H9 (cell line): ENCODE data around the gene HIPK4. TPM values are rescaled to one million over a fixed set of nuclear protein-coding genes. Genes with fewer than 3 reads are reported as not detected.

ENCODE experiments used
- DNase-seq: peaks from one replicate; pipeline ENCODE4 v3.0.0-alpha.2; 2017
- H2AFZ ChIP-seq: one replicate; pipeline ENCODE4 v1.6.1; 2013; ENCODE audit warnings: mild to moderate bottlenecking, low read length, control low read depth, moderate library complexity
- H2AK5ac ChIP-seq: 2 replicates; pipeline ENCODE4 v1.6.1; 2013; ENCODE audit warnings: low read length, control low read depth, mixed read lengths; ENCODE audit not compliant: insufficient read length
- H2BK120ac ChIP-seq: one replicate; pipeline ENCODE4 v1.6.1; 2013; ENCODE audit warnings: low read depth, mild to moderate bottlenecking, low read length, control low read depth, inconsistent platforms; ENCODE audit not compliant: poor library complexity, severe bottlenecking
- H2BK12ac ChIP-seq: 2 replicates; pipeline ENCODE4 v1.6.1; 2013; ENCODE audit warnings: low read length, control low read depth, mixed read lengths, low read depth; ENCODE audit not compliant: insufficient read length
- H2BK15ac ChIP-seq: 2 replicates; pipeline ENCODE4 v1.6.1; 2013; ENCODE audit warnings: low read depth, low read length, control low read depth
- H2BK20ac ChIP-seq: one replicate; pipeline ENCODE4 v1.6.1; 2013; ENCODE audit warnings: low read depth, mild to moderate bottlenecking, low read length, control low read depth, inconsistent platforms; ENCODE audit not compliant: poor library complexity, severe bottlenecking
- H2BK5ac ChIP-seq: 2 replicates; pipeline ENCODE4 v1.6.1; 2013; ENCODE audit warnings: low read length, control low read depth, mixed read lengths; ENCODE audit not compliant: insufficient read length
- H3K14ac ChIP-seq: 2 replicates; pipeline ENCODE4 v1.6.1; 2013; ENCODE audit warnings: low read length, control low read depth; ENCODE audit not compliant: insufficient read depth
- H3K18ac ChIP-seq: 2 replicates; pipeline ENCODE4 v1.6.1; 2013; ENCODE audit warnings: low read depth, mild to moderate bottlenecking, mixed read lengths, low read length, control low read depth; ENCODE audit not compliant: insufficient read length
- H3K23ac ChIP-seq: 2 replicates; pipeline ENCODE4 v1.6.1; 2013; ENCODE audit warnings: low read length, control low read depth, mixed read lengths, low read depth; ENCODE audit not compliant: insufficient read length
- H3K23me2 ChIP-seq: 2 replicates; pipeline ENCODE4 v1.6.1; 2013; ENCODE audit warnings: low read depth, mild to moderate bottlenecking, mixed read lengths, low read length, control low read depth; ENCODE audit not compliant: insufficient read length, poor library complexity, severe bottlenecking
- H3K27ac ChIP-seq: 2 replicates; pipeline ENCODE4 v1.5.1; 2013; ENCODE audit warnings: low read length, control low read depth, mixed read lengths, low read depth; ENCODE audit not compliant: insufficient read length
- H3K27me3 ChIP-seq: 2 replicates; pipeline ENCODE4 v1.6.1; 2013; ENCODE audit warnings: low read length, control low read depth, inconsistent platforms; ENCODE audit not compliant: insufficient read depth
- H3K4ac ChIP-seq: 2 replicates; pipeline ENCODE4 v1.6.1; 2013; ENCODE audit warnings: low read depth, mild to moderate bottlenecking, control low read depth, inconsistent platforms, low read length, moderate library complexity
- H3K4me1 ChIP-seq: 2 replicates; pipeline ENCODE4 v1.6.1; 2013; ENCODE audit warnings: low read length, control low read depth, inconsistent platforms; ENCODE audit not compliant: insufficient read depth
- H3K4me2 ChIP-seq: 2 replicates; pipeline ENCODE4 v1.6.1; 2013; ENCODE audit warnings: low read length, control low read depth, mixed read lengths; ENCODE audit not compliant: insufficient read length, insufficient read depth
- H3K56ac ChIP-seq: 2 replicates; pipeline ENCODE4 v1.6.1; 2013; ENCODE audit warnings: low read depth, mild to moderate bottlenecking, mixed read lengths, low read length, control low read depth; ENCODE audit not compliant: insufficient read length
- H3K79me1 ChIP-seq: 2 replicates; pipeline ENCODE4 v1.6.1; 2013; ENCODE audit warnings: low read depth, mild to moderate bottlenecking, moderate library complexity, low read length, control low read depth, inconsistent platforms; ENCODE audit not compliant: insufficient read depth, poor library complexity, severe bottlenecking
- H3K79me2 ChIP-seq: 2 replicates; pipeline ENCODE4 v1.6.1; 2013; ENCODE audit warnings: low read length, control low read depth, inconsistent platforms; ENCODE audit not compliant: insufficient read depth
- H3K9ac ChIP-seq: 2 replicates; pipeline ENCODE4 v1.6.1; 2013; ENCODE audit warnings: low read length, control low read depth, mixed read lengths; ENCODE audit not compliant: insufficient read length; ENCODE audit errors: extremely low read depth
- H3K9me3 ChIP-seq: one replicate; pipeline ENCODE4 v1.6.1; 2013; ENCODE audit warnings: low read depth, low read length, inconsistent platforms; ENCODE audit not compliant: control insufficient read depth
- H3T11ph ChIP-seq: one replicate; pipeline ENCODE4 v1.6.1; 2013; ENCODE audit warnings: mild to moderate bottlenecking, low read length, control low read depth, inconsistent platforms
- H4K20me1 ChIP-seq: one replicate; pipeline ENCODE4 v1.6.1; 2013; ENCODE audit not compliant: control insufficient read depth, insufficient read length, insufficient read depth
- H4K5ac ChIP-seq: 2 replicates; pipeline ENCODE4 v1.6.1; 2013; ENCODE audit warnings: low read depth, mild to moderate bottlenecking, mixed read lengths, low read length, control low read depth; ENCODE audit not compliant: insufficient read length
- H4K8ac ChIP-seq: replicated peaks from 2 replicates; pipeline ENCODE4 v1.6.1; 2013; ENCODE audit warnings: low read length, control low read depth, mixed read lengths, low read depth; ENCODE audit not compliant: insufficient read length
- H4K91ac ChIP-seq: 2 replicates; pipeline ENCODE4 v1.6.1; 2013; ENCODE audit warnings: low read depth, mild to moderate bottlenecking, moderate library complexity, mixed read lengths, low read length, control low read depth; ENCODE audit not compliant: insufficient read length
- H3K27ac Mint-ChIP-seq, 3 experiments: 2 replicates in 2 of 3; 3 replicates in 1 of 3; pipeline ENCODE4 v1.8.0; 2020 to 2021; ENCODE audit warnings: mixed read lengths in 3 of 3, mild to moderate bottlenecking in 1 of 3, moderate library complexity in 1 of 3
- H3K27me3 Mint-ChIP-seq: 2 replicates; pipeline ENCODE4 v1.8.0; 2021; ENCODE audit warnings: low read depth, mild to moderate bottlenecking, moderate library complexity, mixed read lengths
- H3K36me3 Mint-ChIP-seq, 3 experiments: 2 replicates in 2 of 3; 3 replicates in 1 of 3; pipeline ENCODE4 v1.8.0; 2020 to 2021; ENCODE audit warnings: low read depth in 3 of 3, mixed read lengths in 3 of 3; ENCODE audit not compliant: insufficient read depth in 1 of 3
- H3K4me1 Mint-ChIP-seq, 2 experiments: 2 replicates each; pipeline ENCODE4 v1.8.0; 2020; ENCODE audit warnings: mixed read lengths in 2 of 2
- H3K4me3 Mint-ChIP-seq, 2 experiments: 2 replicates in 1 of 2; 3 replicates in 1 of 2; pipeline ENCODE4 v1.8.0; 2020 to 2021; ENCODE audit warnings: mild to moderate bottlenecking in 2 of 2, mixed read lengths in 2 of 2, moderate library complexity in 1 of 2
- H3K9me3 Mint-ChIP-seq, 2 experiments: 2 replicates in 1 of 2; 3 replicates in 1 of 2; pipeline ENCODE4 v1.8.0; 2020; ENCODE audit warnings: mild to moderate bottlenecking in 2 of 2, mixed read lengths in 2 of 2, moderate library complexity in 1 of 2
- CTCF ChIP-seq: fragments of 200-600 bp; sonication (generic); conservative IDR thresholded peaks from 3 replicates; pipeline ENCODE4 v1.8.0; 2021; ENCODE audit warnings: antibody characterized with exemption, mild to moderate bottlenecking
- WGBS: extraction: QIAGEN DNeasy Blood & Tissue Kit; methylation state at CpG from one replicate; pipeline ENCODE4 v1.1.7; 2013; ENCODE audit warnings: missing lambda C conversion rate, low lambda C conversion rate, mixed read lengths; ENCODE audit not compliant: insufficient read length; ENCODE audit errors: extremely low coverage; 5-methylcytosine and 5-hydroxymethylcytosine counted together
- total RNA-seq: library from RNA; stranded (reverse); gene quantifications from 2 replicates; pipeline ENCODE4 v1.2.1, GENCODE V29; 2021

HIPK4 gene
- total RNA-seq, 1 experiment from 2014 or later: 0.15 TPM

- Histone ChIP-seq H3K56ac (no peak overlapping the region), H3K18ac (no peak overlapping the region), H2BK15ac (no peak overlapping the region), H2BK20ac (no peak overlapping the region), H3K27me3 (no peaks in the 10 kb centered on the region), H3K23ac (no peak overlapping the region), H3K79me2 (no peaks in the 10 kb centered on the region), H4K8ac (no peak overlapping the region), H3K23me2 (peaks cover 7% of the 10 kb centered on the region), H3K14ac (no peak overlapping the region), H3K9ac (no peak overlapping the region), H2AK5ac (no peak overlapping the region), H4K91ac (no peak overlapping the region), H4K5ac (no peak overlapping the region), H2BK5ac (no peak overlapping the region), H3K4ac (no peak overlapping the region), H3T11ph (no peak overlapping the region), H3K27ac (no peak overlapping the region), H4K20me1 (no peaks in the 10 kb centered on the region), H2BK12ac (no peak overlapping the region), H3K4me2 (no peak overlapping the region), H3K9me3 (no peaks in the 10 kb centered on the region), H3K4me1 (no peaks in the 10 kb centered on the region), H2BK120ac (no peak overlapping the region), H2AFZ (no peak overlapping the region), H3K79me1 (no peaks in the 10 kb centered on the region)
- TF ChIP-seq CTCF: no peak
- Mint-ChIP-seq H3K27me3 (no peaks in the 10 kb centered on the region; the same call in 1 of the 2 replicates), H3K4me1 (peaks cover 18 to 27% of the 10 kb centered on the region in 2 experiments), H3K36me3 (peaks cover 5 to 13% (median 12%) of the 10 kb centered on the region in 3 experiments; a peak in 5 of 7 replicates), H3K4me3 (no peak overlapping the region; a peak in 1 of 5 replicates), H3K27ac (peak overlapping the region in 1 of 3 experiments; percentile 14; a peak in 2 of 7 replicates), H3K9me3 (no peaks in the 10 kb centered on the region)
- WGBS: no CpG with 5 or more reads among the region's 5 CpGs
- no peak for DNase-seq
Observed at GRCh38 chr19:40363069-40363468, 26.9 kb downstream of the HIPK4 start.
